Measurements from ENCODE around the gene CHST5.
A peak's percentile ranks its signal among the peaks of the same experiment; 100 is the strongest.
"Not testable (repeated sequence)": the region's sequence is repeated elsewhere in the genome, so short reads cannot be mapped to it uniquely, and the experiment has no call there.

CHST5 gene

GRCh38 chr16:75503801-75504200 lies 32.1 kb downstream of the CHST5 start:
- no peak for DNase-seq

- no peak for DNase-seq
These were observed 32.8 kb downstream of the CHST5 start for GRCh38 chr16:75502916-75503605.

GRCh38 chr16:75501820-75502219 lies 34.1 kb downstream of the CHST5 start:
- DNase-seq: peak; percentile 47

- no peak for DNase-seq
These were observed 34.5 kb downstream of the CHST5 start for GRCh38 chr16:75501359-75501758.

GRCh38 chr16:75498605-75499322 lies 37.1 kb downstream of the CHST5 start:
- DNase-seq: not testable (repeated sequence)

GRCh38 chr16:75497558-75497957 lies 38.4 kb downstream of the CHST5 start:
- no peak for DNase-seq

GRCh38 chr16:75495076-75495674 lies 40.7 kb downstream of the CHST5 start, which contains the start of gene CHST6:
Gene CHST6 (minus strand): TSS chr16:75495441. CDS start chr16:75479828, 15,613 bp downstream.
- DNase-seq: peak; percentile 32

GRCh38 chr16:75494661-75495075 lies 41.2 kb downstream of the CHST5 start:
- DNase-seq: no peak

GRCh38 chr16:75494184-75494583 lies 41.7 kb downstream of the CHST5 start:
- DNase-seq: no peak

- no peak for DNase-seq
These were observed 44.0 kb downstream of the CHST5 start for GRCh38 chr16:75491876-75492275.

GRCh38 chr16:75488322-75488721 lies 47.6 kb downstream of the CHST5 start:
- no peak for DNase-seq

GRCh38 chr16:75486676-75487313 lies 49.1 kb downstream of the CHST5 start:
- no peak for DNase-seq

- DNase-seq: no peak
These were observed 49.8 kb downstream of the CHST5 start for GRCh38 chr16:75486014-75486675.

GRCh38 chr16:75485230-75486013 lies 50.5 kb downstream of the CHST5 start:
- DNase-seq: no peak

- no peak for DNase-seq
These were observed 52.7 kb downstream of the CHST5 start for GRCh38 chr16:75483222-75483621.

- no peak for DNase-seq
These were observed 53.3 kb downstream of the CHST5 start for GRCh38 chr16:75482434-75483205.

GRCh38 chr16:75481475-75481874 lies 54.4 kb downstream of the CHST5 start:
- no peak for DNase-seq

- no peak for DNase-seq
These were observed 56.4 kb downstream of the CHST5 start for GRCh38 chr16:75479421-75479990.
